GM12878 (cell line): Measurements from ENCODE around the gene GPR148. TPM values are rescaled to one million over a fixed set of nuclear protein-coding genes. Genes with fewer than 3 reads are reported as not detected.
"Not testable (repeated sequence)": the region's sequence is repeated elsewhere in the genome, so short reads cannot be mapped to it uniquely, and the experiment has no call there.

Experiments
- ATAC-seq: fragments of 200-7000 bp; cut with Tn5 transposase; 3 replicates; pipeline ENCODE4 v1.9.1; 2020; ENCODE audit warnings: mild to moderate bottlenecking, moderate library complexity
- Bru-seq: library from RNA; stranded (reverse); fragments of 400-500 nt; gene quantifications from one replicate; lab custom pipeline; 2021; lab: Mats Ljungman, UMichigan
- BruChase-seq, 2 experiments: library from RNA; stranded (reverse); fragments of 400-500 nt; gene quantifications; one replicate each; lab custom pipeline; 2021; lab: Mats Ljungman, UMichigan
- BruUV-seq: library from RNA; stranded (reverse); fragments of 400-500 nt; replicated peaks from 2 replicates; lab custom pipeline; 2021; lab: Mats Ljungman, UMichigan
- CTCF ChIA-PET: fragments of 300-600 bp; sonication (Branson Sonifier 250); formaldehyde crosslinking; extraction: SDS; loops from one replicate; lab custom pipeline; 2021; ENCODE audit warnings: inconsistent platforms; lab: Yijun Ruan, JAX
- POLR2A ChIA-PET: fragments of 350-600 bp; formaldehyde crosslinking; extraction: SDS; loops from one replicate; lab custom pipeline; 2021; ENCODE audit warnings: inconsistent platforms; lab: Charles Lee
- RAD21 ChIA-PET: fragments of 300-600 bp; sonication (Branson Sonifier 250); formaldehyde crosslinking; loops from one replicate; lab custom pipeline; 2023; ENCODE audit warnings: antibody characterized with exemption; ENCODE audit not compliant: unreplicated experiment; lab: Charles Lee
- SMC1A ChIA-PET: fragments of 300-600 bp; sonication (Branson Sonifier 250); formaldehyde crosslinking; loops from one replicate; lab custom pipeline; 2023; ENCODE audit not compliant: unreplicated experiment, uncharacterized antibody; lab: Charles Lee
- DNase-seq: peaks from one replicate; pipeline ENCODE4 v3.0.0-alpha.2; 2011; ENCODE audit warnings: low read depth, low spot score
- FAIRE-seq: peaks from 3 replicates; lab custom pipeline; 2011; peaks lifted over from hg19 to GRCh38; lab: Jason Lieb, UNC
- H2AFZ ChIP-seq: 2 replicates; pipeline ENCODE4 v1.6.0; 2011; ENCODE audit warnings: low read depth, low read length, control low read depth; ENCODE audit not compliant: control insufficient read depth
- H3K27ac ChIP-seq: 2 replicates; pipeline ENCODE4 v1.5.1; 2011; ENCODE audit warnings: control low read depth; ENCODE audit not compliant: control insufficient read depth, insufficient read depth
- H3K27me3 ChIP-seq, 2 experiments: replicated peaks in 1 of 2; 2 replicates each; pipeline versions ENCODE4 v1.6.0 to v1.6.1; 2011; ENCODE audit warnings: low read length in 1 of 2; ENCODE audit not compliant: control insufficient read depth in 2 of 2, insufficient read depth in 2 of 2
- H3K36me3 ChIP-seq, 2 experiments: 2 replicates each; pipeline ENCODE4 v1.5.1; 2011; ENCODE audit warnings: low read length in 1 of 2; ENCODE audit not compliant: control insufficient read depth in 2 of 2, insufficient read depth in 2 of 2
- H3K4me1 ChIP-seq: 2 replicates; pipeline ENCODE4 v1.6.1; 2011; ENCODE audit warnings: mild to moderate bottlenecking, low read length, moderate library complexity, mixed read lengths; ENCODE audit not compliant: control insufficient read depth, insufficient read depth
- H3K4me2 ChIP-seq: 2 replicates; pipeline ENCODE4 v1.6.0; 2011; ENCODE audit warnings: control low read depth; ENCODE audit not compliant: control insufficient read depth, insufficient read depth
- H3K4me3 ChIP-seq: fragments of 200-600 bp; sonication (generic); 2 replicates; pipeline ENCODE4 v1.5.1; 2016
- H3K79me2 ChIP-seq: 2 replicates; pipeline ENCODE4 v1.6.0; 2011; ENCODE audit warnings: low read length; ENCODE audit not compliant: control insufficient read depth, insufficient read depth
- H3K9ac ChIP-seq: 2 replicates; pipeline ENCODE4 v1.8.0; 2011; ENCODE audit warnings: low read length, control low read depth, mixed read lengths; ENCODE audit not compliant: control insufficient read depth, insufficient read depth
- H3K9me3 ChIP-seq: replicated peaks from 3 replicates; pipeline ENCODE4 v1.5.1; 2011; ENCODE audit warnings: mild to moderate bottlenecking, low read length; ENCODE audit not compliant: control insufficient read depth, insufficient read depth
- H4K20me1 ChIP-seq: 2 replicates; pipeline ENCODE4 v1.6.0; 2011; ENCODE audit not compliant: control insufficient read depth, insufficient read depth
- CTCF ChIP-seq, 3 experiments: IDR thresholded peaks in 2 of 3; conservative IDR thresholded peaks in 1 of 3; 2 replicates each; pipeline ENCODE4 v1.5.1; 2011; ENCODE audit warnings: low read depth in 3 of 3, low read length in 3 of 3, mild to moderate bottlenecking in 3 of 3, control low read depth in 2 of 3, moderate library complexity in 2 of 3, inconsistent platforms in 1 of 3, mixed read lengths in 1 of 3; ENCODE audit not compliant: control insufficient read depth in 2 of 3, insufficient read depth in 1 of 3; ENCODE audit errors: extremely low read depth in 1 of 3
- RAD21 ChIP-seq: IDR thresholded peaks from 2 replicates; pipeline ENCODE4 v1.6.1; 2011; ENCODE audit warnings: mild to moderate bottlenecking, low read depth, low read length, moderate library complexity; ENCODE audit not compliant: insufficient read depth
- WGBS: methylation state at CpG from one replicate; pipeline ENCODE4 v1.1.6; 2016; ENCODE audit warnings: low lambda C conversion rate; ENCODE audit not compliant: insufficient replicate concordance, insufficient coverage; ENCODE audit errors: missing lambda C conversion rate; 5-methylcytosine and 5-hydroxymethylcytosine counted together
- in situ Hi-C: fragments of 300-500 bp; cut with MboI; formaldehyde crosslinking; loops from 9 replicates; pipeline ENCODE4 v1.14.3; 2018; ENCODE audit warnings: mixed read lengths
- intact Hi-C: fragments of 100-400 bp; cut with micrococcal nuclease; formaldehyde crosslinking; loops from one replicate; pipeline ENCODE4 v1.14.2; 2022; ENCODE audit not compliant: unreplicated experiment
- long read RNA-seq, 2 experiments: library from polyadenylated mRNA; unstranded; transcript quantifications; one replicate each; pipeline ENCODE4 v2.0.0, GENCODE V29; 2019 to 2020
- polyA minus RNA-seq, 3 experiments: library from RNA; depleted of rRNA, polyadenylated mRNA; stranded (reverse); fragments of >200 nt; gene quantifications; 2 replicates each; pipeline ENCODE4 v1.2.3, GENCODE V29; 2011
- polyA plus RNA-seq, 11 experiments: library from polyadenylated mRNA; depleted of rRNA in 4 of 11; unstranded in 6 of 11; stranded (reverse) in 5 of 11; fragments of >200 nt; fragmentation: Nextera tagmentation in 4 of 11; fragmentation: Illumina TruSeq in 1 of 11; extraction: Ambion mirVana in 4 of 11; extraction: Trizol in 1 of 11; gene quantifications; 1 replicate in 1 of 11; 2 replicates in 10 of 11; pipeline versions ENCODE4 v1.2.1 to v1.2.3, GENCODE V29; 2011 to 2016; ENCODE audit warnings: inconsistent platforms in 2 of 11, missing spikeins in 2 of 11, low read depth in 1 of 11
- total RNA-seq, 4 experiments: library from RNA; depleted of rRNA in 3 of 4; stranded (reverse); fragments of >200 nt in 3 of 4; fragmentation: Illumina TruSeq in 1 of 4; extraction: Trizol in 1 of 4; gene quantifications; 2 replicates each; pipeline versions ENCODE4 v1.2.1 to v1.2.3, GENCODE V29; 2013 to 2021

The GPR148 gene
- total RNA-seq (2013; cell fraction: nucleolus; rRNA removed), result not detected in 2 replicates
- total RNA-seq (2014; rRNA removed), result not detected in 2 replicates
- not detected in 2 replicates for total RNA-seq (2014; rRNA removed; fragmentation: Illumina TruSeq; extraction: Trizol)
- total RNA-seq (2021), result not detected in 2 replicates
- not detected for polyA plus RNA-seq (2011; ENCODE audit: low read depth)
- not detected in 2 replicates for polyA plus RNA-seq (2011; rRNA removed)
- not detected in 2 replicates for polyA plus RNA-seq (2011; cell fraction: cytosol; rRNA removed)
- not detected in 2 replicates for polyA plus RNA-seq (2011; cell fraction: nucleus; rRNA removed)
- not detected in 2 replicates for polyA plus RNA-seq (2012)
- not detected in 2 replicates for polyA plus RNA-seq (2014; fragmentation: Illumina TruSeq; extraction: Trizol)
- not detected for polyA plus RNA-seq (2014; fragmentation: Nextera tagmentation; extraction: Ambion mirVana)
- not detected in 2 replicates for polyA plus RNA-seq (2014; rRNA removed)
- polyA plus RNA-seq (2016; fragmentation: Nextera tagmentation; extraction: Ambion mirVana), result not detected
- 0.44 TPM in 1 of 2 replicates, not detected in the other for polyA minus RNA-seq (2011; rRNA and poly(A)+ RNA removed)
- polyA minus RNA-seq (2011; cell fraction: cytosol; rRNA and poly(A)+ RNA removed), result not detected in 2 replicates
- polyA minus RNA-seq (2011; cell fraction: nucleus; rRNA and poly(A)+ RNA removed), result not detected in 2 replicates
- not detected for Bru-seq, nascent RNA
- BruChase-seq, experiment 1, labeled RNA remaining after a 6-hour chase, result percentile 24 among the genes with signal in this experiment
- BruChase-seq, experiment 2, labeled RNA remaining after a 2-hour chase, result not detected
- long read RNA-seq, experiment 1, result 0 reads
- long read RNA-seq, experiment 2, result 0 reads

DNA sequence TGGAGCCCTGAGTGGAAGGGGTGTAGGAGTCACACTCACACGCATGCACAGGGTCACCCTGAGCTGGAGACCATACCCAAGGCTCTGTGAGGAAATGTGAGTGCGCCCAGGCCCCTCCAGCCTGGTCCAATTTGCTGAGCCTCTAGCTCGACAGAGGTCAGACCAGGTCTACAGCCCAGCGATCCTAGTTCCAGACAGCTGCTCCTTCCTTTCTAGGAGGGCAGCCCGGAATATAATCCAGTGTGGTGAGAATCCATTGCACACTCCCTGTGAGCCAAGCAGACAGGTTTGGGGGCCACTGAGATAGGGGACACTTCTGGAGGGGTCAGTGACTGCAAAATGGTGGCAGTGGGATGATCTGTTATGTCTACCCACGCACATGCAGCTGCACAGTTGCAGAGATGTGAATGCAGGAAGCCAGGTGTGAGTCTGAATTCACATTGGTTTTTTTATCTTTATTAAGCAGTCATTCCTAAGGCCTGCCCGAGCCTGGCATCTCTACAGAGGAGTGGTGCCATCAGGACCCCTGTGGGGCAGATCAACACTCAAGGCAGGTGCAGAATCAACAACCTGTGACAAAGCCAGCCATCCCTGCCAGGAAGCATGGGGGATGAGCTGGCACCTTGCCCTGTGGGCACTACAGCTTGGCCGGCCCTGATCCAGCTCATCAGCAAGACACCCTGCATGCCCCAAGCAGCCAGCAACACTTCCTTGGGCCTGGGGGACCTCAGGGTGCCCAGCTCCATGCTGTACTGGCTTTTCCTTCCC, at the start of gene GPR148:
Gene GPR148, plus strand, starts transcription at position 522 of the 768 bp plus-strand sequence. Its CDS starts 82 bp downstream, at position 604.
- no peak for FAIRE-seq
- in situ Hi-C loops (no loop called here), intact Hi-C loops (no loop called here)
- Histone ChIP-seq H3K79me2 (no peaks in the 10 kb centered on the region), H3K4me2 (peak within 1 kb of the TSS; percentile 90; the same call in 1 of the 2 replicates), H4K20me1 (no peaks in the 10 kb centered on the region), H3K9ac (no peak within 1 kb of the TSS), H3K27ac (no peak within 1 kb of the TSS), H3K4me1 (peaks cover 9% of the 10 kb centered on the region), H3K9me3 (no peaks in the 10 kb centered on the region; the same call in 2 of the 3 replicates), H2AFZ (peak within 1 kb of the TSS; percentile 68), H3K4me3 (no peak within 1 kb of the TSS), H3K36me3 (no peaks in the 10 kb centered on the region), H3K27me3 (no peaks in the 10 kb centered on the region)
- POLR2A ChIA-PET, result no interaction called here
- RAD21 ChIA-PET, result no interaction called here
- DNase-seq, result no peak
- ATAC-seq, result no peak
- CTCF ChIA-PET, result no interaction called here
- SMC1A ChIA-PET, result no interaction called here
- no TSS peak for BruUV-seq
- 54% methylated on average over 8 of the region's 8 CpGs for WGBS
- no peak for TF ChIP-seq RAD21
- no peak for TF ChIP-seq CTCF (IDR thresholded peaks at IDR 0.05 in 2 of 3, conservative IDR thresholded peaks at IDR 0.05 in 1 of 3; ENCODE audit: control insufficient read depth in 2 of 3, extremely low read depth in 1 of 3, insufficient read depth in 1 of 3, low read depth in 3 of 3, low read length in 3 of 3)

DNA sequence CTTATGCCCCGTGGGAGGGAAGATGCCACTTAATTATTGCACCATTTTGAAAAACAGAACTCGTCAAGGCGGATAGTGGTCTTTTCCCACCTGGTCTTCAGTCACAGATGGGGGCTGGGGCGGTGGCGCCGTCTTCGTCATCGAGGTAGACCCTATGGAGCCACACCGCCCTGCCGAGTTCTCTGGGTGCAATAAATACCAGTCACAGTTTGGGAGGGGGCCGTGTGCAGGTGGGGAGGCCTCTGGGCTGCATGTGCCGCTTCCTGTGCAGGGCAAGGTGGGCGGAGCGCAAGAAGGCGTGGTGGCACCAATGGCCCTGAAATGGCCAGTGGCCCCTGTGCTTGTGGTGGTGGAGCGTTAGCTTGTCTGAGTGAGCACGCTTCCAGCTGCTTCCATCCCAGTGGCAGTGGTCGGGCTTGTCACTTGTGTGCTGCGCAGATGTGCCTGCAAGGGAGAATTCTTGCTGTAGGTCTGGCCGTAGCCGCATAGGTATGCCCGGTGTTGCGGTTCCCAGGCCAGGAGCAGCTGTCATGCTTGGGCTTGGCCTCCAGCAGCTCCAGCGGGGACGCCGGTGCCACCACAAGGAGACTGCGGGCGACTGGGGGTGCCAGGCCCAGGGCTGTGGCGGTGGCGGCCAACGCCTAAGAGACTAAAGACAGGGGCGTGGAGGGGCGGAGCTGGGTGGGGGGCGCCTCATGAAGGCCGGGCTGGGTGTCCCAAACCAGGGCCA, 36.7 kb upstream of the GPR148 start:
- BruUV-seq, H4K20me1 ChIP-seq, H3K36me3 ChIP-seq, DNase-seq, H3K27me3 ChIP-seq, H2AFZ ChIP-seq, POLR2A ChIA-PET, in situ Hi-C loops, intact Hi-C loops, H3K4me1 ChIP-seq, SMC1A ChIA-PET, CTCF ChIA-PET, H3K9ac ChIP-seq, FAIRE-seq, ATAC-seq, H3K4me3 ChIP-seq, H3K27ac ChIP-seq, H3K4me2 ChIP-seq, H3K9me3 ChIP-seq, RAD21 ChIA-PET, H3K79me2 ChIP-seq: not testable (repeated sequence)
- 72% methylated on average over 24 of the region's 35 CpGs for WGBS
